ENCODE data around the gene ZFAND3. TPM values are rescaled to one million over a fixed set of nuclear protein-coding genes. Genes with fewer than 3 reads are reported as not detected.

ZFAND3 gene
- polyA plus RNA-seq, 3 donors = 149 to 158 (median 150) TPM

- DNase-seq (ENCODE audit: extremely low read depth in 1 of 11, low read depth in 9 of 11, low spot score in 4 of 11) = no peak
Measured at GRCh38 chr6:38144365-38144945, 324.9 kb downstream of the ZFAND3 start.

DNA sequence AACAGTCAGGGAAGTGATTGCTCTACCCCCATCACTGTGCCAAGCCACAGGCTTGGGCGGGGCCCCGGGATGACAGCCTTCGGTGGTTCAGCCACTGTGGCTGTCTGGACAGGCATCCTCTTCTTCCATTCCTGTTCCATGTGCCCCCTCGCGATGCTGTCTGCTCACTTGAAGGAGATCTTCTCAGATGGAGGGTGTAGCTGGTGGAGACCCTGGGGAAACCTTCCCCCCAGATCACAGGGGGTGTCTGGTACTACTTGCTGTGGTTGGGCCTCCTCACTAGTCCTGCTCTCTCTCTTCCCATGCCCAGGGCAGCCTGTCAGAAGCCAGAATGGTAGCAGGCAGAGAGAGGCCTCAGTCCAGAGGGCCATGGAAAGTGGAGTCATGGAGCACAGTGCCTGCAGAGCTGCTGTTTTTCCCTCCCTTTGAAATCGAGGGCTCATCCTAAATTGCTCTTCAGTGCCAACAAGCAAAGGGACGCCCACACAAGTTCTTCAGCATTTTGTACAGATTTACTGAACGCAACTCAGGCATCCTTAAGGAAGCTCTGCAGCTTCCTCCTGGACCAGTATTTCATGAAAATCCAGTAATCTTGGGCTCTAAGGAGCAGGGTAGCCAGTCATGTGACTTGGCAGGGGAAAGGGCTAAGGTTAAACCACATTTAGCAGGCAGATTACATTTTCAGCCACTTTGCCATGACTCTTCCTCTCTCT is 326.6 kb downstream of the ZFAND3 start:
- DNase-seq (ENCODE audit: extremely low read depth in 1 of 11, low read depth in 9 of 11, low spot score in 4 of 11) = no peak

- no peak for DNase-seq (ENCODE audit: extremely low read depth in 1 of 11, low read depth in 9 of 11, low spot score in 4 of 11)
Measured at GRCh38 chr6:38146734-38147027, 327.2 kb downstream of the ZFAND3 start.

GRCh38 chr6:38148606-38149005 is 329.1 kb downstream of the ZFAND3 start:
- no peak for DNase-seq (ENCODE audit: extremely low read depth in 1 of 11, low read depth in 9 of 11, low spot score in 4 of 11)

DNA sequence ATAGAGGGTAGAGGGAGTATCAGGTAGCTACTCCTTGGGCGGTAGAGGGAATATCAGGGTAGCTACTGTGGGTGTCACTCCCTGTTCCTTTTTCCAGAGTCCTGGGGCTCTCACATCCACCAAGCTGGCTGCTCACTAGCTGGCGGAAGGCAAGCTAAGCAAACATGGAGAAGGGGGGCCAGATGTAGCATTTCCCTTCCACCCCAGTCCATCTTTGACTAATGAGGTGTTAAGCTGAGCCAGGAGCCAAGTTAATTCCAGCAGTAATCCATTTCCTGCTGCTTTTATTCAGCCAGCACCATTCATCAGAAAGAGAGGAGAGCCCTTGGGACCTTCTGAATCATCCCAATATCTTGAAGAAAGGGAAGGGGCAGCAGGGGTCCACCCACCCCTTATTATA is 330.0 kb downstream of the ZFAND3 start:
- peak in 1 of 11 donors; percentile 20 for DNase-seq (ENCODE audit: extremely low read depth in 1 of 11, low read depth in 9 of 11, low spot score in 4 of 11)

- DNase-seq (ENCODE audit: extremely low read depth in 1 of 11, low read depth in 9 of 11, low spot score in 4 of 11) = no peak
Measured at GRCh38 chr6:38150021-38150420, 330.5 kb downstream of the ZFAND3 start.

DNA sequence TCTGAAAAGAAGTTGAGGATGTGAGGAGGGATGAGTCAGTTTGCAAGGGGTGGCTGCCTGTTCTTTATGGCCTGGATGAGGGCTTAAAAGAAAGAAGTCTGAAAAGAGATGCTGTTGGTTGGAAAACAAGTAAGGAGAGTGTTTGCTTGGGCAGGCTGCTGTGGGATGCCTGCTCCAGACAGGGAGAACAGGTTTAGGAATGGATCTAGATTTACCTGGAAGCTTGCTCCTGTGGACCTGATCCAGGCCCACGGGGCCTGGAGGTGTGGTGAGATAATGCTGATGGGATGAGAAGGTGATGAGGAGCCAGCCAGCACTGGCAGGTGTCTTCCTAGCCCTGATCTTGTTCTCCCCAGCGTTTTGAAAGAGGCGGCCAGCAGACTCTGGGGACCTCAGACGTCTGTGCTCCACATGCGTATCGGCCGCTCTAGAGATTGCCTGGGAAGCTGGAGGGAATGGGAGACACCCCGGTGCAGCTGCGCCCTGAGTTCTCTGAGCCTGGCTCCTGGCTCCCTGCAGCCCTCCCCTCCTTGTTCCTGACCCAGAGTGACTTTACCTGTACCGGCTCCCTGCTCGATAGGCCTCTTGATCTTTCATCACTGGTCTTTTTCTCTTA is 331.3 kb downstream of the ZFAND3 start:
- no peak for DNase-seq (ENCODE audit: extremely low read depth in 1 of 11, low read depth in 9 of 11, low spot score in 4 of 11)

DNA sequence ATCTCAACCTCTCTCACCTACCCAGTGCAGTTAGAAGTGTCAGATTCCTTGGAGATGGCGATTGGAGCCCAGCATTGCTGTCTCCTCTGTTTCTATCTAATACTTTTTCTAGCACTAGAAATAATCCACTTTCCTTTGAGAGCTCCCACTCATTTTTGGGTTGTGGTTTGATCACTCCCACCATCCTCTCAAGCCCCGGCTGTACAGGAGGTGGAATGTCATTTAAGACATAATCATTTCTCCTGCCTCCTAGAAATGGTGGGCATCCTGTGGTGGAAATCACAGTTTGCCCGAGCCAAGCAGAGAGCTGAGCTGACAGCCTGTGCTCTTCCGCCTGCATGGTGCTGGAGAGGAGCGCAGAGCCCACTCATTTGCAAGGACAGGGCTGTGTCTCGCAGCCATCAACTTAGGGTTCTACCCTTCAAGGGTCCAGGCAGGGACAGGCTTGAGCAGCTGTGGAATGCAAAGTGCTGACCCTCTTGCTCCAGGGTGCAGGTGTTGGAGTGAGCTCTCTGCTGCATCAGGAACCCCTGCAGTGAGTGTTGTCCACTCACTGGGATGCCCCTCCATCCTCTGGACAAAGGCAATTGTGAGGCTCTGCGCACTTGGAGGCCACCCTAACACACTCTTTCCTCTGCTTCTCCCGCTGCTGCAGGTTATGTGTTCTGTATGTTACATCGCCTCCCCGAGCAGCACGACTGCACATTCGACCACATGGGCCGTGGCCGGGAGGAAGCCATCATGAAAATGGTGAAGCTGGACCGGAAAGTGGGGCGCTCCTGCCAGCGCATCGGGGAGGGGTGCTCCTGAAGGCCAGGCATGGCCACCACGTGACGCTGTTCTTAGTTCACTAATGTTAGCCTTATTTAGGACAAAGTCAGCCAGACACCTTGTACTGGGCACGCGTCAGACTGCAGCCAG is 332.3 kb downstream of the ZFAND3 start:
- no peak for DNase-seq (ENCODE audit: extremely low read depth in 1 of 11, low read depth in 9 of 11, low spot score in 4 of 11)

- DNase-seq (ENCODE audit: extremely low read depth in 1 of 11, low read depth in 9 of 11, low spot score in 4 of 11) = no peak
Measured at GRCh38 chr6:38152620-38153019, 333.1 kb downstream of the ZFAND3 start.

DNA sequence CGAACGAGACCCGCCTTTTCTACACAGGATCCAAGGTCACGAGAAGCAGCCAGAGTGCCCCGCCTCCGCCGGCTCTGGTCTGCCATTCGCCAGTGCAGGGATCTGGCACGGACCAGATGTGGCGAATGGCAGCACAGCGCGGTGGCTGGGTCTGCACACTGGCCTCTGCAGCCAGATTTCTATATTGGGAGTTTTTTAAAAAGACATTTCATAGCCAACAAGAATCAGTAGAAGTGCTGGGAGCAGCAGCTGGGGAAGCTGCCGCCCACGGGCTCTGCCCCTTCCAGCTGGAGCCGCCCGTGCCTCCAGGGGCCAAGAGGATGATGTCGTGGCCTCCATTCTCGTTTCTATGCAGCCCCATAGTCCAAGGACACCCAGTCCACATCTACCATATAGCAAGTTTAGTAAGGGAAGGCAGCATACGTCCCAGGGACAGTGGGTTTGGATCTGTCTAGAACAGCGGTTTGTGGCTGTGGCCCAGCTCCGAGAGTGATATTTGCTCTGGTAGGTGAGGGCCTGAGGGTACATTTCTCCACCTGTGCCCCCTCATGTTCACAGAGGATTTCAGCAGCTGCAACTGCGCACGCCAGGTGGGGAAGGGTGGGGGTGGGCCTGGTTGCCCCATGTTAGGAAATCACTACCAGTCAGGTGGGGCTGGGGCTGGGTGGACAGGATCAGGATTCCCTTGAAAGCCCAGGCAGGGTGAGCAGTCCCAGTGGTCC is 333.7 kb downstream of the ZFAND3 start:
- DNase-seq (ENCODE audit: extremely low read depth in 1 of 11, low read depth in 9 of 11, low spot score in 4 of 11) = no peak

GRCh38 chr6:38153798-38154345 is 334.3 kb downstream of the ZFAND3 start:
- no peak for DNase-seq (ENCODE audit: extremely low read depth in 1 of 11, low read depth in 9 of 11, low spot score in 4 of 11)

GRCh38 chr6:38154731-38155130 is 335.2 kb downstream of the ZFAND3 start:
- no peak for DNase-seq (ENCODE audit: extremely low read depth in 1 of 11, low read depth in 9 of 11, low spot score in 4 of 11)

DNA sequence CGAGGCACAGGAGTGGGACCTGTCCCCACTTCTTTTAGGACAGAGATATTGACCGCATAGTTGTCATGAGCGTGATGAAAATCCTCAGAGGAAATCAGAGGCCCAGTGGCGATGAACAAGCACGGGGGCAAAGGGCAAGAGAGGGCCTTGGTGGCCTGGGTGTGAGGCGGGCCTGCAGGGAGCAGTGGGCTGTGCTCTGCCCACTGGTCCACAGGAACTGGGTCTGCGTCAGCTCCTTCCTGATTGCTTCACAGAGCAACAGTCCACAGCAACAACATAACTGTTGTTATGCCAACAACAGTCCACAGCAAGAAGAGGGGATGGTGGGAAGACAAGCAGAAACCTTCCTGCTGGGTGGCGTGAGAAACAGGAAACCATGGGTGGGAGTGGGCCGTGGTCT is 335.6 kb downstream of the ZFAND3 start:
- no peak for DNase-seq (ENCODE audit: extremely low read depth in 1 of 11, low read depth in 9 of 11, low spot score in 4 of 11)

- no peak for DNase-seq (ENCODE audit: extremely low read depth in 1 of 11, low read depth in 9 of 11, low spot score in 4 of 11)
Measured at GRCh38 chr6:38155621-38156204, 336.2 kb downstream of the ZFAND3 start.

DNA sequence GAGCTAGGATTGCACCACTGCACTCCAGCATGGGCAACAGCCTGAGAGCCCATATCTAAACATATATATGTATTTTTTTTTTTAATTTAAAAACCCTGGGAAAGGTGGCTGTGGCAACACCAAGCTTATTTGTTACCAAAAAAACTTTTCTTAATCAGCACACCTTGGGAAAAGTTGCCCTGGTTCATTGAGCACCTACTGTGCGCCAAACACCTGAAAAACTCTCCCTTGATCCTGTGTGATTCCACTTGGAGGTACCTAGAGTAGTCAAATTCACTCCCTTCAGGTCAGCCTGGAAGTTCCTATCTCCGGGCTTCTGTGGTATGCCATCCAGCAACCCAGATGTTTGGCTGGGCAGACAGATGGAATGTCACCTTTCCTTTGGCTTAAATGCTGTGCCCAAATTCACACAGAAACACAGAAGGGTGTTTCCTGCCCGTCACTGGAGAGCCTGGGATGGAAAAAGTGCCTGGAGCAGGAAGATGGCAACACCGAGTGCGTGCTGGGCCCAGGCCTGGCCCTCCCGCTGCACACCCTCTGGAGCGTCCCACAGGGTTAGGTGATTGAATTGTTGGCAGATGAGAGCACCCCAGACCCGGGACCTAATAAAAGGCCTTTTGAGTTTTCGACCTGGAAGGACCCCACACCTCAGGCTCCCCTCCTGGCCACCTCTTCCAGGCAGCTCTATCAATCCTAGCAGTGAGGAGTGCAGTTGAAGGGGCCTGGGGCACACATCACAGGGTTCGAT is 337.5 kb downstream of the ZFAND3 start:
- DNase-seq (ENCODE audit: extremely low read depth in 1 of 11, low read depth in 9 of 11, low spot score in 4 of 11) = no peak

- DNase-seq (ENCODE audit: extremely low read depth in 1 of 11, low read depth in 9 of 11, low spot score in 4 of 11) = no peak
Measured at GRCh38 chr6:38157905-38158304, 338.4 kb downstream of the ZFAND3 start.

GRCh38 chr6:38158762-38159350 is 339.3 kb downstream of the ZFAND3 start:
- DNase-seq (ENCODE audit: extremely low read depth in 1 of 11, low read depth in 9 of 11, low spot score in 4 of 11) = no peak

Measured in renal cortex interstitium (tissue), 11 donors.